ENCODE measurements around the gene OPRD1.

Gene OPRD1

DNA sequence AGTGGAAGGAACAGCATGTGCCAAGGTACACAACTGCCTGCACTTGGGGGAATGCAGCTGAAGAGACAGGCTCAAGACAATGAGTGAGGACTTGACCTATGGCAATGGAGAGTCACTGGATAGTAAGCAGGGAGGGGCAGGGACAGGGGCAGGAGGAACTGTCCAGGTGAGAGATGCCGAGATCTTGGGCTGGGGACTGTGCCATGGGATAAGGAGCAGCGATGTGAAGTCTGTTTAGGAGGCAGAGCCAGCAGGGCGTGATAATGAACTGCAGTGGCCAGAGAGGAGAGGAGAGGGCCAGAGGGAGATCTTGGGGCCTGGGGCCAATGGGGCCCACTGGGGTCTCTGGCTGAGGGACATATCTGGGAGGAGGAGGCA lies 84.6 kb downstream of the OPRD1 start:
- no peaks in the 10 kb centered on the region for H3K4me1 ChIP-seq (ENCODE audit: control insufficient read depth, insufficient read depth, low read length)
- ChIA-PET POLR2A (no interaction called here), CTCF (interaction anchor here (0.6 to 3.6 kb wide), 2 partner anchors 120 to 137 kb away, joined by 4 to 16 read pairs; no protein-coding TSS in a partner anchor)
- no peak overlapping the region for H3K4me3 ChIP-seq (ENCODE audit: low read depth, low read length)
- TF ChIP-seq SP7 (tag by site-specific recombination; IDR thresholded peaks at IDR 0.05) (no peak), ZNF211 (tag by site-specific recombination; IDR thresholded peaks at IDR 0.05; ENCODE audit: low read depth) (no peak), ZNF792 (tag by site-specific recombination; IDR thresholded peaks at IDR 0.05) (no peak), ZNF843 (tag by site-specific recombination; IDR thresholded peaks at IDR 0.05) (no peak), ZBTB17 (tag by site-specific recombination; IDR thresholded peaks at IDR 0.05) (no peak), ZNF133 (tag by site-specific recombination; IDR thresholded peaks at IDR 0.05) (no peak), ZNF785 (tag by site-specific recombination; IDR thresholded peaks at IDR 0.05) (no peak), ZNF362 (tag by site-specific recombination; IDR thresholded peaks at IDR 0.05) (no peak), ZNF239 (tag by site-specific recombination; IDR thresholded peaks at IDR 0.05) (no peak), ZFP41 (tag by site-specific recombination; IDR thresholded peaks at IDR 0.05; ENCODE audit: borderline replicate concordance) (no peak), ZBTB11 (tag by site-specific recombination; conservative IDR thresholded peaks at IDR 0.05; ENCODE audit: low read depth) (no peak), PBX3 (CRISPR knock-in tag; IDR thresholded peaks at IDR 0.05) (no peak), ZNF155 (tag by site-specific recombination; IDR thresholded peaks at IDR 0.05) (no peak), BCL6B (tag by site-specific recombination; IDR thresholded peaks at IDR 0.05) (no peak), ZNF114 (tag by site-specific recombination; IDR thresholded peaks at IDR 0.05) (no peak), ZBTB20 (tag by site-specific recombination; IDR thresholded peaks at IDR 0.05) (no peak), ZIC2 (tag by site-specific recombination; IDR thresholded peaks at IDR 0.05) (no peak)
- TF ChIP-seq, protein P1, sequence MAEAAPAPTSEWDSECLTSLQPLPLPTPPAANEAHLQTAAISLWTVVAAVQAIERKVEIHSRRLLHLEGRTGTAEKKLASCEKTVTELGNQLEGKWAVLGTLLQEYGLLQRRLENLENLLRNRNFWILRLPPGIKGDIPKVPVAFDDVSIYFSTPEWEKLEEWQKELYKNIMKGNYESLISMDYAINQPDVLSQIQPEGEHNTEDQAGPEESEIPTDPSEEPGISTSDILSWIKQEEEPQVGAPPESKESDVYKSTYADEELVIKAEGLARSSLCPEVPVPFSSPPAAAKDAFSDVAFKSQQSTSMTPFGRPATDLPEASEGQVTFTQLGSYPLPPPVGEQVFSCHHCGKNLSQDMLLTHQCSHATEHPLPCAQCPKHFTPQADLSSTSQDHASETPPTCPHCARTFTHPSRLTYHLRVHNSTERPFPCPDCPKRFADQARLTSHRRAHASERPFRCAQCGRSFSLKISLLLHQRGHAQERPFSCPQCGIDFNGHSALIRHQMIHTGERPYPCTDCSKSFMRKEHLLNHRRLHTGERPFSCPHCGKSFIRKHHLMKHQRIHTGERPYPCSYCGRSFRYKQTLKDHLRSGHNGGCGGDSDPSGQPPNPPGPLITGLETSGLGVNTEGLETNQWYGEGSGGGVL (tag by site-specific recombination; IDR thresholded peaks at IDR 0.05) = no peak
- H3K27ac ChIP-seq (ENCODE audit: extremely low read depth, low read depth, low read length) = no peak overlapping the region
- H3K36me3 ChIP-seq (ENCODE audit: control insufficient read depth in 2 of 2, insufficient read depth in 1 of 2, low read length in 2 of 2) = peaks cover 0 to 7% of the 10 kb centered on the region in 2 experiments; a peak in 2 of 3 replicates
- no peaks in the 10 kb centered on the region for H3K9me3 ChIP-seq (ENCODE audit: control insufficient read depth, insufficient read depth, low read depth, low read length)

Measured in HEK293 (cell line).